Inflammatory macrophage treated with lipopolysaccharide for 4 hours (primary cell): ENCODE results near the gene SIN3B.
"Not testable (repeated sequence)": the region's sequence is repeated elsewhere in the genome, so short reads cannot be mapped to it uniquely, and the experiment has no call there.

Experiments used
- DNase-seq: peaks from one replicate; pipeline ENCODE4 v3.0.0-alpha.2; 2020

Gene SIN3B

GRCh38 chr19:16872728-16873127, 43.5 kb downstream of the SIN3B start:
- no peak for DNase-seq

GRCh38 chr19:16873594-16873993, 44.4 kb downstream of the SIN3B start:
- DNase-seq = no peak

GRCh38 chr19:16874250-16874977, 45.2 kb downstream of the SIN3B start:
- DNase-seq = no peak

- DNase-seq = not testable (repeated sequence)
These were observed 45.7 kb downstream of the SIN3B start for GRCh38 chr19:16874978-16875299.

DNA sequence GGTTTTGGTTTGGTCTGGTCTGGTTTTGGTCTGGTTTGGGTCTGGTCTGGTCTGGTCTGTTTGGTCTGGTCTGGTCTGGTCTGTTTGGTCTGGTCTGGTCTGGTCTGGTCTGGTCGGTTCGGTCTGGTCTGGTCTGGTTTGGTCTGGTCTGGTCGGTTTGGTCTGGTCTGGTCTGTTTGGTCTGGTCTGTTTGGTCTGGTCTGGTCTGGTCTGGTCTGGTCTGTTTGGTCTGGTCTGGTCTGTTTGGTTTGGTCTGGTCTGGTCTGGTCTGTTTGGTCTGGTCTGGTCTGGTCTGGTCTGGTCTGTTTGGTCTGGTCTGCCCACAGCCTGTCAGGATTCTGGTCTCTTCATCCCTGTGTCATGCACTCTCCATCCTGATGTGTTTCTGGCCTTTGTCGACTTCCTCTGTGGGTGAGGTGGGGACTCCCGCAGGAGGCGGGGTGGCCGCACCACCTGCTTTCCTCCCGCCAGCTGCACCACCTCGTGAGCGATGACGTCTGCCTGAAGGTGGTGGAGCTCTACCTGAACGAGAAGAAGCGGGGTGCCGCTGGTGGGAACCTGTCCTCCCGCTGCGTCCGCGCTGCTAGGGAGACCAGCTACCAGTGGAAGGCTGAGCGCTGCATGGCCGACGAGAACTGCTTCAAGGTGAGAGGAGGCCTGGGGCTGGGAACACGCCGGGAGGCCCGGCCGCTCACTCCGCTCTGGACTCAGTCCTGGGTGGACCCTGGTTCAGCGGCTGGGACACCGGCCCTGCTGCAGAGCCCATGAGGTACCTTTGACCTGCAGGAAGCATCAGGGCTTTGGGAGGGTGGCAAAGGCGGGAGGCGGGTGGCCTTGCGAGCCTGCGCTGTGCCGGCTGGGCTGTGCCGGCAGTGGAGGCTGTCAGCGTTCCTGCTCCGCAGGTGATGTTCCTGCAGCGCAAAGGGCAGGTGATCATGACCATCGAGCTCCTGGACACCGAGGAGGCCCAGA, 46.7 kb downstream of the SIN3B start:
- DNase-seq = no peak

- DNase-seq = no peak
These were observed 47.7 kb downstream of the SIN3B start for GRCh38 chr19:16876904-16877361.

- DNase-seq = no peak
These were observed 48.4 kb downstream of the SIN3B start for GRCh38 chr19:16877581-16877980.

DNA sequence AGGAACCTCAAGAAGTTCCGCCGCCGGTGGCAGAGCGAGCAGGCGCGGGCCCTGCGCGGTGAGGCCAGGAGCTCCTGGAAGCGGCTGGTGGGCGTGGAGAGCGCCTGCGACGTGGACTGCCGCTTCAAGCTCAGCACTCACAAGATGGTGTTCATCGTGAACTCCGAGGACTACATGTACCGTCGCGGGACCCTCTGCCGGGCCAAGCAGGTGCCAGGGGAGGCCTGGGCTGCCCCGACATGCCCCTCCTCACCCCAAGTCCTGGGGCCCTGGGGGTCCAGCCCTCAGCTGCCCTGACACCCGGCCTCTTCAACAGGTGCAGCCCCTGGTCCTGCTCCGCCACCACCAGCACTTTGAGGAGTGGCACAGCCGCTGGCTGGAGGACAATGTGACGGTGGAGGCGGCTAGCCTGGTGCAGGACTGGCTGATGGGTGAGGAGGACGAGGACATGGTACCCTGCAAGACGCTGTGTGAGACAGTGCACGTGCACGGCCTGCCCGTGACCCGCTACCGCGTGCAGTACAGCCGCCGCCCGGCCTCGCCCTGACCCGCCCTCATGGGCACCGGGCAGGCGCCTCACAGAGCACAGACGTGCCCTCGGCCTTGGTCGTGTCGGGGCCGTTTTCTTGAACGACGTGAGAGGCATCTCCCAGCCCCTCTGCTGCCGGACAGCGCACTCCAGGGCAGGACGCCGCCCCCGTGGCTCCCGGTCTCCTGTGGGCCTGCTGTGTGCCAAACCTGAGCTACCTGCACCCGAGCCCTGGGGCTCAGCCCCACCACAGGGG, 49.2 kb downstream of the SIN3B start:
- no peak for DNase-seq

DNA sequence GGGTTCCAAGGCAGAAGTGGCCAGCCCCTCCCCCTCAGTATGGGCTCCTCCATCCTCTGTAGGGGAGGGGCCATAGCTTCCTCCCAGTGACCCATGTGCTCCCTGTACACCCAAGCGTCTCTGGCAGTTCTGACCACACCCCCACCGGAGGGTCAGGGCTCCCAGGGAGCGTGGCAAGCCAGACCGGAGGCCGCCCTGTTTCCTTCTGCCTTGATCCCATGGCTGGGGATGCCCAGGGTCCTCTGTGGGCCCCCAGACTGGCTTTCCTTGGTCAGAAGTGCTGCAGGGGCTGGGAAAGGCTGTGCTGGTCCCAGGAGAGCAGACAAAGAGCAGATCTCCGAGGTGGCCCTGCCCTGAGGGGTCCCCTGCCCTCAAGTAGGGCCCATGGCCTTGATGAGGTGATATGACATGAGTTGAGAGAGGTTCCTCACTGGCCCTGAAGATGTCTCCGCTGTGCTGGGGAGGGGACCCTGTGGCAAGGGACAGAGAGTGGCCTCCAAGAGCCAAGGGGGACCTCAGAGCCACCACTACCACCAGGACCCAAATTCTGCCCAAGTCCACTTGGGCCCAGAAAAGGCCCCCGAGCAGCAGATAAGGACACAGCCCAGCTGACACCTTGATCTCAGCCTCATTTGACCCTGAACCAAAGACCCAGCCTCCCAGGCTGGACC, 51.8 kb downstream of the SIN3B start:
- DNase-seq = no peak

DNA sequence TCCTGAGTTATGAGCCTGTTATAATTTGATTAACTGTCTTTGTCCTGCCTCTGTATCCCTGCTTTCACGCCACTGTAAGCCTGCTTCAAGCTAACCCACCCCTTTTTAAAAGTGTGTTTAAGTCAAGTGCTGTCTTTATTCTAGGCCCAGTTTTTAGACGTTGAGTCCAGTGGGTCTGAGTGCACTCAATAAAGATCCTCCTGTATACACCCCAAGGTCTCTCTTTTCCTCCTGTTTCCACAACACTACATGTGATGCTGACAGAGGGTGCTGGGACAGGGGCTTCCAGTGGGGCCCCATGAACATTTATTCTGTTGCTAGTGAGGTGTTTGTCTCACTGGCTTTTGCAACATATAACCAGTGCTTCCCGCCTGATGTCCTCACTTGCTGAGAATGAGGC, 52.9 kb downstream of the SIN3B start:
- DNase-seq = no peak

DNA sequence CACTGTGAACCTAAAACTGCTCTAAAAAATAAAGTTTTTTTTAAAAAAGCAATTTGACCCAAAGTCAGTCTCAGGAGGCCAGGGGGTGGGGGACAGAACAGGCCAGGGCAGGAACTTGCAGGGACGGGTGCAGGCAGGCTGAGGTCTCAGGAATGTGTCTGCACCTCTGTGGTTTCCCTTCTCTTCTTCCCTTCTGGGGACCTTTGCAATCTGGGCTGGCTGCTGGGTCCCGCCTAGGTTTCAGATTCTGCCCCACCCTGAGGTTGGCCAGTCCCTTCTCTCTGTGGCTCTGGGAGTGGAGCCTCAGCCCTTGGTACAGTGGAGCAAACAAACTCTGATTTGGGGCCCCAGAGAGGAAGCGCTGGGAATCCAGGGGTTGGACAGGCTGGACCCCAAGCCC, 54.3 kb downstream of the SIN3B start:
- no peak for DNase-seq

DNA sequence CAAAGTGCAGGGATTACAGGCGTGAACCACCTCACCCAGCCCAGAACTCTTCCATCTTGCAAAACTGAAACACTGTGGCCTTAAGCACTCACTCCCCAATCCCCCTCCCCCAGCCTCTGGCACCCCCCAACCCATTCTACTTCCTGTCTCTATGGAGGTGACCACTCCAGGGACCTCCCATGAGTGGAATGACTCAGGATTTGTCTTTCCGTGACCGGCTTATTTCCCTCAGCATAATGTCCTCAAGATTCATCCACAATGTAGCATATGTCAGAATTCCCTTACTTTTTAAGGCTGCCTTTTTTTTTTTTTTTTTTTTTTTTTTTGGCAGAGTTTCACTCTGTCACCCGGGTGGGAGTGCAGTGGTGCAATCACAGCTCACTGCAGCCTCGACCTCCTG, 56.0 kb downstream of the SIN3B start:
- DNase-seq = no peak

DNA sequence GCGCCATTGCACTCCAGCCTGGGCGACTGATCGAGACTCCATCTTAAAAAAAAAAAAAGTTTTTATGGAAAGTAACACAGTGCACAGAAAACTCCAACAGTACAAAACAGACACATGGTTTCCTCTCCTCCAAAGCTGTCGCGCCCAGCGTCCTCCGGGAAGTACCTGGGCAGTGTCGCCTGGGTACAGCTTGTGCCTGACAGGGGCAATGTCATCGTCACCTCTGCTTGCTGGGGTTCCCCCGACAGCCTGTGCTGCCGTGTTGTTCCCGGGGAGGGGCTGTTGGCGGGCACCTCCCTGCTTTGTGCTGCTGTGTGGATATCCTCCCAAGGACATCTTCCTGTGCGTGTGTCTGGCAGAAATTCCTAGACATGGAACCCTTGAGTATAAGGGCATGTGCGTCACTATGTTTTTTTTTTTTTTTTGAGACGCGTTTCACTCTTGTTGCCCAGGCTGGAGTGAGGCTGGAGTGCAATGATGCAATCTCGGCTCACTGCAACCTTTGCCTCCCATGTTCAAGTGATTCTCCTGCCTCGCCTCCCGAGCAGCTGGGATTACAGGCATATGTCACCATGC, 57.2 kb downstream of the SIN3B start:
- no peak for DNase-seq

DNA sequence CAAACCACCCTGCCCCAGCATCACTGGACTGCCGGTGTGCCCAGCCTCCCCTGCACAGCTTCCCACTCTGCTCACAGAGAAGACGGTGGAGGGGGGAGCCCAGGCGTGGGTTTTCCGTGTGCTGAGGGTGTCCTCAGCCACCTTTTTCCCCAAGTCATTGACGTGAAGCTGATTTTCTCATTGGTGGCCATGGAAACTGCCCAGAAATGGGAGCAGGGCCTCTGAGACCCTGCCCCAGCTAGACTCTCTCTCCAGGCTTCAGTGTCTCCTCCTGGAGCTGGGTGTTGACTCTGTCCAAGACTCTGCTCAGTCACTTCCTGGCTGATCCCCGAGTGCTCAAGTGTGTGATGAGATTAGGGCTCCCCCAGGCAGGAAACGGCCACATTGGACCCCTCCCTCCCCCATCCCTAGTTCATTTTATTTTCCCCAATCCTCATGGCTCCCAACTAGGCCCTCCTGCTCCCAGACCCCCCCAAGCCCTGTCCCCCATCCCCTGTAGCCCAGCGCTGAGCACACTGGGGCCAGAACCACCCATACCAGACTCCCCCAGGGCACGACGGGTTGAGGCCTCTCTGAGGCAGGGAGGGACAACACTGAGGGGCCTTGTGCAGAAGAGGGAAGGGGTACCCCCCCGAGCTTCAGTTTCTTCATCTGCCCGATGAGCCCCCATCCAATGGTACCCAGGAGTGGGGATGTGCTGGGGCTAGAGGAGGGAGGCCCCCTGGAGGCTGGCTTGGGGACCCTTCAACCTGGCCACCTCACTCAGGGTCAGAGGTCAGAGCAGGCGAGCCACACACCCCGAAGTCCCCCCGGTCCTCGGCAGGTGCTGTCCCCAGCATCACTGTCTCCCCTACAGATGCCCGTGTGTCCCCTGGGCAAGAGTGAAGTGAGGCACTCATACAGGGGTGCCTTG, 58.4 kb downstream of the SIN3B start:
- DNase-seq = no peak

DNA sequence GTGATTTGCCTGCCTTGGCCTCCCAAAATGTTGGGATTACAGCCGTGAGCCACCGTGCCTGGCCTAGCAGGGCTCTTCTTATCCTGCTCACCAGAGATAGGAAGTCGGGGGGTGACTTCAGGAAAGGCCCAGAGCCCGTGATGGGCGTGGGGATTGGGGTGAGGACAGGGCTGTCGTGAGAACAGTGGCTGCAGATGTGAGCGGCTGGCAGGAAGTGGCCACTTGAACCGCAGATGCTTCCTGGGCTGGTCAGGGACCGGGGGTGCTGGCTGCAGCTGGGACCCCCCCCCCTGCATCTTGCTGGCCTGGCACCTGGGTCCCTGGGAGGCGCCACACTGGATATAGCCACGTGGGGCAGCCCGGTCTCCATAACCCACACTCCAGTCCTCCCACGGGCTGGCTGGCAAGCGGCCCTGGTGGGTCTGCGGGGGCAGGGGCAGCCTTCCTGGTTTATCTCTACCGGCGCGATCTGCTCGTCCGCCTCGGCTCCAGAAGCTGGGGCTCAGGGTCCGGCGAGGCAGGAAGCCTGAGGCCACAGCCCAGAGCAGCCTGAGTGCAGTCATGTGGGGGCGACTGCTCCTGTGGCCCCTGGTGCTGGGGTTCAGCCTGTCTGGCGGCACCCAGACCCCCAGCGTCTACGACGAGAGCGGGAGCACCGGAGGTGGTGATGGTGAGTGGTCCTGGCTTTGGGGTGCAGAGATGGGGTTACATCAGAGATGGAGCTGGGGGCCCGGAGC, 59.6 kb downstream of the SIN3B start, which contains the start of gene F2RL3:
Gene F2RL3, plus strand, starts transcription at position 371 of the 737 bp plus-strand sequence. Its CDS starts 191 bp downstream, at position 562.
- DNase-seq = peak; percentile 20

- DNase-seq = no peak
These were observed 60.2 kb downstream of the SIN3B start for GRCh38 chr19:16889366-16889882.

GRCh38 chr19:16889883-16890460, 60.8 kb downstream of the SIN3B start:
- no peak for DNase-seq

DNA sequence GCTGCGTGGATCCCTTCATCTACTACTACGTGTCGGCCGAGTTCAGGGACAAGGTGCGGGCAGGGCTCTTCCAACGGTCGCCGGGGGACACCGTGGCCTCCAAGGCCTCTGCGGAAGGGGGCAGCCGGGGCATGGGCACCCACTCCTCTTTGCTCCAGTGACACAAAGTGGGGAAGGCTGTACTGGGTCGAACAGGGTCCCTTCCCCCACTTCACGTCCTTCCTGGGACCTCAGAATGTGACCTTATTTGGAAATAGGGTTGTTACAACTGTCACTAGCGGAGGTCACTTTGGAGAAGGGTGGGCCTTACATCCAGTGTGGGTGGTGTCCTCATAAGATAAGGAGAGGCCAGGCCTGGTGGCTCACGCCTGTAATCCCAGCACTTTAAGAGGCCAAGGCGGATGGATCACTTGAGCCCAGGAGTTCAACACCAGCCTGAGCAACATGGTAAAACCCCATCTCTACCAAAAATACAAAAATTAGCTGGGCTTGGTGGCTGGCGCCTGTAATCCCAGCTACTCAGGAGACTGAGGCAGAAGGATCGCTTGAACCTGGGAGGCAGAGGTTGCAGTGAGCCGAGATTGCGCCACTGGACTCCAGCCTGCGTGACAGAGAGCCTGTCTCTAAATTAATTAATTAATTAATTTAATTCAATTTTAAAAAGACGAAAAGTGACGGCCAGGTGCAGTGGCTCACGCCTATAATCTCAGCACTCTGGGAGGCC, 61.4 kb downstream of the SIN3B start:
- DNase-seq = no peak
